ENCODE results near the gene LRP1.

LRP1 gene

GRCh38 chr12:57101892-57102695 lies 26.2 kb upstream of the LRP1 start:
- TF ChIP-seq CTCF (IDR thresholded peaks at IDR 0.05) = no peak
- no peak for TF ChIP-seq ZFX (IDR thresholded peaks at IDR 0.05; ENCODE audit: borderline replicate concordance)
- H3K27ac ChIP-seq = no peak overlapping the region

- H3K27ac ChIP-seq = no peak overlapping the region
- no peak for TF ChIP-seq ZFX (IDR thresholded peaks at IDR 0.05; ENCODE audit: borderline replicate concordance)
- TF ChIP-seq CTCF (IDR thresholded peaks at IDR 0.05) = no peak
These were observed 24.4 kb upstream of the LRP1 start for GRCh38 chr12:57103856-57104255.

- TF ChIP-seq CTCF (IDR thresholded peaks at IDR 0.05) (no peak), ZFX (IDR thresholded peaks at IDR 0.05; ENCODE audit: borderline replicate concordance) (no peak)
- no peak overlapping the region for H3K27ac ChIP-seq
These were observed 23.9 kb upstream of the LRP1 start for GRCh38 chr12:57104292-57104910.

- no peak for TF ChIP-seq ZFX (IDR thresholded peaks at IDR 0.05; ENCODE audit: borderline replicate concordance)
- no peak for TF ChIP-seq CTCF (IDR thresholded peaks at IDR 0.05)
- H3K27ac ChIP-seq = no peak overlapping the region
These were observed 23.1 kb upstream of the LRP1 start for GRCh38 chr12:57105011-57105753.

GRCh38 chr12:57106021-57106708 lies 22.1 kb upstream of the LRP1 start:
- no peak overlapping the region for H3K27ac ChIP-seq
- TF ChIP-seq ZFX (IDR thresholded peaks at IDR 0.05; ENCODE audit: borderline replicate concordance) (no peak), CTCF (IDR thresholded peaks at IDR 0.05) (no peak)

- no peak overlapping the region for H3K27ac ChIP-seq
- TF ChIP-seq CTCF (IDR thresholded peaks at IDR 0.05) = no peak
- no peak for TF ChIP-seq ZFX (IDR thresholded peaks at IDR 0.05; ENCODE audit: borderline replicate concordance)
These were observed 20.7 kb upstream of the LRP1 start for GRCh38 chr12:57107456-57108155.

All from 22Rv1 (cell line).